Loucy (cell line): Measurements from ENCODE around the gene GRB10.

Experiments
- CTCF ChIP-seq: fragments of 200-600 bp; sonication (generic); conservative IDR thresholded peaks from 2 replicates; pipeline ENCODE4 v1.5.1; 2014; ENCODE audit warnings: mild to moderate bottlenecking, antibody characterized with exemption, low read length
- EZH2phosphoT487 ChIP-seq: fragments of 200-600 bp; IDR thresholded peaks from 2 replicates; pipeline ENCODE4 v1.6.1; 2018; ENCODE audit warnings: antibody characterized with exemption, mild to moderate bottlenecking, moderate library complexity, borderline replicate concordance

GRCh38 chr7:50788382-50788781, 5.7 kb upstream of the GRB10 start:
- TF ChIP-seq CTCF = no peak
- TF ChIP-seq EZH2phosphoT487 = no peak
